ENCODE measurements around the gene LNP1.

LNP1 gene

DNA sequence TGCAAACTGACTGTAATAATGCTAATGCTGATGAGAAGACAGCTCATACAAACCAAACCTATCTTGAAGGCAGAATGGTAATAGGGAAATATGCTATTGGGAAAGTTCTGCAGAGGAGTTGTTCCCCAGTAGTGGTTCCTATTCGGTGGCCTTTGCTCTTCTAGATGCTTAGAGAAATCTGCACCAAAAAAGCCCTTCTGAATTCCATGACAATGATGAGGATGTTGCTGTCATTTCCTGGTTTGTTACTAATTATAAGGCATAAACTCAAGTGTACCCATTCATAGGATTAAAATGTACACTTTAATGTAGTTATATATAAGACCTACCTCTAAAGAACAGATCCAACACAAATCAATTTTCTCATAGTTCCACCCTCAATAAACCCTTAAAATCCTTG lies 30.6 kb upstream of the LNP1 start:
- no peak for DNase-seq
- in situ Hi-C loops (cut with HindIII; ENCODE audit: low pct_ligation_motif_present, low sequenced_read_pairs): no loop called here
- TF ChIP-seq, protein P1, sequence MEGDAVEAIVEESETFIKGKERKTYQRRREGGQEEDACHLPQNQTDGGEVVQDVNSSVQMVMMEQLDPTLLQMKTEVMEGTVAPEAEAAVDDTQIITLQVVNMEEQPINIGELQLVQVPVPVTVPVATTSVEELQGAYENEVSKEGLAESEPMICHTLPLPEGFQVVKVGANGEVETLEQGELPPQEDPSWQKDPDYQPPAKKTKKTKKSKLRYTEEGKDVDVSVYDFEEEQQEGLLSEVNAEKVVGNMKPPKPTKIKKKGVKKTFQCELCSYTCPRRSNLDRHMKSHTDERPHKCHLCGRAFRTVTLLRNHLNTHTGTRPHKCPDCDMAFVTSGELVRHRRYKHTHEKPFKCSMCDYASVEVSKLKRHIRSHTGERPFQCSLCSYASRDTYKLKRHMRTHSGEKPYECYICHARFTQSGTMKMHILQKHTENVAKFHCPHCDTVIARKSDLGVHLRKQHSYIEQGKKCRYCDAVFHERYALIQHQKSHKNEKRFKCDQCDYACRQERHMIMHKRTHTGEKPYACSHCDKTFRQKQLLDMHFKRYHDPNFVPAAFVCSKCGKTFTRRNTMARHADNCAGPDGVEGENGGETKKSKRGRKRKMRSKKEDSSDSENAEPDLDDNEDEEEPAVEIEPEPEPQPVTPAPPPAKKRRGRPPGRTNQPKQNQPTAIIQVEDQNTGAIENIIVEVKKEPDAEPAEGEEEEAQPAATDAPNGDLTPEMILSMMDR (IDR thresholded peaks at IDR 0.05; ENCODE audit: low read depth, low read length, missing control alignments): no peak
- H3K27me3 ChIP-seq (replicated peaks): no peaks in the 10 kb centered on the region
- peaks cover 27% of the 10 kb centered on the region for H3K36me3 ChIP-seq (replicated peaks)
- H3K27ac ChIP-seq: no peak overlapping the region
- H3K4me3 ChIP-seq (ENCODE audit: low read depth, low read length): no peak overlapping the region

DNA sequence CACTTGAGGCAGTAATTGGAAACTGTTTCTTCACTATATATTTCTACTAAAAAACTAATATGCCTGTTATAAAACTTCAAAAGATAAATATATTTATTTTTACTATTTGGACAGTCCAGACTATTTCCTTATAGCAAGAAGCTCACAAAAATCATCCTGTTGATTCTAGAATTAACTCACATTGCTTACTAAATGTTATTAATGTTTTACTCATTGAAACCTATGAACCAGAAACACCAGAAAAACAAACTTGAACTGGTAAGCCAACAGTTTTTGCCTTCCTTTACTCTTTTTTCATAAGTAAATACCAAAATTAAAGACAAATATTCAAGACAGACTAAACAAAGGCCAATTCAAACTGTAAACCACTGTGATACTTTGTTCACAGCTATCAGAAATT lies 26.8 kb upstream of the LNP1 start:
- no peaks in the 10 kb centered on the region for H3K27me3 ChIP-seq (replicated peaks)
- no peak overlapping the region for H3K4me3 ChIP-seq (ENCODE audit: low read depth, low read length)
- no peak for DNase-seq
- in situ Hi-C loops (cut with HindIII; ENCODE audit: low pct_ligation_motif_present, low sequenced_read_pairs): no loop called here
- peaks cover 17% of the 10 kb centered on the region for H3K36me3 ChIP-seq (replicated peaks)
- TF ChIP-seq, protein P1 (IDR thresholded peaks at IDR 0.05; ENCODE audit: low read depth, low read length, missing control alignments): no peak
- no peak overlapping the region for H3K27ac ChIP-seq

DNA sequence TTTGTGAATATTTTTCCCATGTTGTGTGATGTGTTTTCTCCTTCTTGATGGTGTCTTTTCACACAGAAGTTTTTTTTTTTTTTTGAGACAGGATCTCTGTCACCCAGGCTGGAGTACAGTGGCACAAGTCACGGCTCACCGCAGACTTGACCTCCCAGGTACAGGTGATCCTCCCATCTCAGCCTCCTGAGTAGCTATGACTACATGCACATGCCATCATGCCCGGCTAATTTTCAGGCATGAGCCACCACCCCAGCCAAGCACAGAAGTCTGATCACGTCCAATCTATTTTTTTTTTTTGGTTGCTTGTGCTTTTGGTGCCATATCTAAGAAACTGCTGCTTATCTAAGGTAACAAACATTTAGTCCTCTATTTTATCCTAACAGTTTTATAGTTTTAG lies 25.0 kb upstream of the LNP1 start:
- H3K27ac ChIP-seq: no peak overlapping the region
- no peak overlapping the region for H3K4me3 ChIP-seq (ENCODE audit: low read depth, low read length)
- in situ Hi-C loops (cut with HindIII; ENCODE audit: low pct_ligation_motif_present, low sequenced_read_pairs): no loop called here
- H3K36me3 ChIP-seq (replicated peaks): peaks cover 25% of the 10 kb centered on the region
- no peak for DNase-seq
- TF ChIP-seq, protein P1 (IDR thresholded peaks at IDR 0.05; ENCODE audit: low read depth, low read length, missing control alignments): no peak
- no peaks in the 10 kb centered on the region for H3K27me3 ChIP-seq (replicated peaks)

DNA sequence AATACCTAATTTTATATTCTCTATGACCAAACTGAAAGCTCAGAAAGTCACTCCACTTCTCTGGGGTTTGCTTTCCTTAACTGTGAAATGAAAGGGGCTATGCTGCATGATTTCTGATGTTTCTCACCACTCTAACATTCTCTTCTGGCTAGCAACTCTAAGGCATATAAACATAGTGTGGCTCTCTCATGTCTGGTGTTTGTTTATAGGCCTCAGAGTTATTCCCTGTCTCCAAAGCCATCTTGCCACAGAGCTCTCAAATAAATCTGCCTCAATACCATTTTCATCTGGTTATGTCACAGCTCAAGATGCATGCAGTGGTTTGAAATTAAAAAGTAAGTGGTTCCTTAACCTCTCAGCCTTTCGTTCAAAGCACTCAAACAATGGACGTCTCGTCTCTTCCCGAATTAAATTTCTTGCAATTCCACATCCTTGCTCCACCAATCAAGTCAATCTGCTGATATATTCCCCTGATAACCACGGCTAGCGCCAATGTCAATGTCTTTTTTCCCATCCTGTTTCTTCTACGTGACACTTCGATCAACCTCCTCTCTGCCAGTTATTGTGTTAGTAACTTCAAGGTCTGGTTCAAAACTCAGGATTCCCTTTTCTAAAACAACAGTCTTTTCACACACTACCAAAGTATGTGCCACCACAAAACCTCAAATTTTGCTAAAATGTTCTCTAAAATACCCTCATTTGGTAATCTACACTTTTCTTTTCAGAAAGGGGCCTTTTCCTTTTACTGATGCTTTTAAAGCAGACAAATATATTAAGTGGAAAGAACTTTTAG lies 16.4 kb upstream of the LNP1 start:
- TF ChIP-seq, protein P1 (IDR thresholded peaks at IDR 0.05; ENCODE audit: low read depth, low read length, missing control alignments): no peak
- H3K27me3 ChIP-seq (replicated peaks): no peaks in the 10 kb centered on the region
- in situ Hi-C loops (cut with HindIII; ENCODE audit: low pct_ligation_motif_present, low sequenced_read_pairs): no loop called here
- H3K36me3 ChIP-seq (replicated peaks): peaks cover 12% of the 10 kb centered on the region
- peak overlapping the region; percentile 7 for H3K27ac ChIP-seq
- no peak overlapping the region for H3K4me3 ChIP-seq (ENCODE audit: low read depth, low read length)
- DNase-seq: no peak

DNA sequence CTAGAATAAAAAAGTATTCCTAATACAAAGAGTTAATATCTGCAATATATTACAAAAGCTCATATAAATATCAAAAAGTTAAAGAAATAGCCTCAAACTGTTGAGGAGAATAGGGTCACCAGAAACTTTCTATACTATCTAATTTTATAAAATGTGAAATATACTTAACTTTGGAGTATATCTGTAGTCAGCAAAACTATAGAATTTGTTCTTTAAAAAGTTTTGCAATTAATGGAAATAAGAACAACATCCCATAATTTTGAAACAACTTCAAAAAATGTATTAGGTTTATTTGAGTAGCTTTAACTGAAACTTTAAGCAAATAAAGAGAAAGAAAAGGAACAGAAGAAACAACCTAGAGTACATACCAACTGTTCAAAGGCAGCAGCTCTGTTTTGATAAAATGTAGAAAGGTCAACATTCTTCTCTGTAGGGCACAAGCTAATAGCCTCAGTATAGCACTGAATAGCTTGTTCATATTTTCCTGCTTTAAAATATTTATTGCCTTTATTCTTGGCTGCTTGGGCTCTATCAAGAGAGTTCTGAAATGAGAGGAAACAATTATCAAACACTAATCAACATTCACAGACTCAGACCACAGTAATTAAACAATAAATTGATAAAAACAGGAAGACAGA lies 14.8 kb upstream of the LNP1 start:
- in situ Hi-C loops (cut with HindIII; ENCODE audit: low pct_ligation_motif_present, low sequenced_read_pairs): no loop called here
- no peak for DNase-seq
- H3K4me3 ChIP-seq (ENCODE audit: low read depth, low read length): no peak overlapping the region
- H3K36me3 ChIP-seq (replicated peaks): peaks cover 9% of the 10 kb centered on the region
- H3K27ac ChIP-seq: no peak overlapping the region
- H3K27me3 ChIP-seq (replicated peaks): no peaks in the 10 kb centered on the region
- TF ChIP-seq, protein P1 (IDR thresholded peaks at IDR 0.05; ENCODE audit: low read depth, low read length, missing control alignments): no peak
